DMS53 treated with DMSO at 0.1 percent for 48 hours (cell line): ENCODE results near the gene IQSEC1.

Experiments used
- DNase-seq: peaks from one replicate; lab custom pipeline; 2025; ENCODE audit not compliant: unreplicated experiment; lab: John Stamatoyannopoulos, UW

Gene IQSEC1

DNA sequence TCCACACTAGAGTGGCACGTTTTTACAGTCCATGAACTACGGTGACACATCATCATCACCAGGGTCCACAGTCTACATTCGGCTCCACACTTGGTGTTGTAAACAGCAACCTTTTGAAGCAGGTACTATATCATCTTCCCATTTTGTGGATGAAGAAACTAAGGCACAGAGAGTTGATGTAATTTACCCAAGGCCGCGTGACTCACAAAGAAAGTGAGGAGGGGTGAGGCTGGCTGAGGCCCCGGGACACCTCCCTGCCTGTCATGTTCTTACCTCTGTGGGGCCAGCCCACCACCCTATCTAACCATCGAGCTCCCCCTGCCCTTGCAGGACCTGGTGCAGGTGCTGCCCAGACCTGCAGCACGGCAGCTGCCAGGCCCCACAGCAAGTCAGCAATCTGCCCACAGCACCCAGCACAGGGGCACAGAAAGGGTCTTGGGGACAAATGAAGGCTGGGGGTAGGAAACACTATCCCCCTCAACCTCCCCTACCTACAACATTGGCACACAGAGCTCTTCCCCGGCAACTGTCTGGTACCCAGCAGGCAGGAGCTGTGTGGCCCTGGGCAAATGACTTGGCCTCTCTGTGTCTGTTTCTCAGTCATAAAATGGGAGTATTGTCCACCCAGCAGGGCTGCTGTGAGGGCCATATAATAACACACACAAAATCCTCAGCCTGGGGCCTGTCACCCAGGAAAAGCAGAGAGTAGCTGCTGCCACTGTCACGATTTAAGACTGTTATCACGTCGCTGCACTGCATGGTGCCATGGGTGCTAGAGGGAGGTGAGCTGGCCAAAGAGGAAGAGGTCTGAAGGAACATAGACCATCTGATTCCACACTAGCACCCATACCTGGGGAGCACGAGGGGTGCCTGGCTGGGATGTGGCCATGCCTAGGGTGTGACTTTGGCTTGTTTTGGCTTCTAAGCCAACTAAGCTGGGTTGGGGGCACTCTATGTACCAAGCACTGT, 115.1 kb downstream of the IQSEC1 start:
- DNase-seq = no peak

DNA sequence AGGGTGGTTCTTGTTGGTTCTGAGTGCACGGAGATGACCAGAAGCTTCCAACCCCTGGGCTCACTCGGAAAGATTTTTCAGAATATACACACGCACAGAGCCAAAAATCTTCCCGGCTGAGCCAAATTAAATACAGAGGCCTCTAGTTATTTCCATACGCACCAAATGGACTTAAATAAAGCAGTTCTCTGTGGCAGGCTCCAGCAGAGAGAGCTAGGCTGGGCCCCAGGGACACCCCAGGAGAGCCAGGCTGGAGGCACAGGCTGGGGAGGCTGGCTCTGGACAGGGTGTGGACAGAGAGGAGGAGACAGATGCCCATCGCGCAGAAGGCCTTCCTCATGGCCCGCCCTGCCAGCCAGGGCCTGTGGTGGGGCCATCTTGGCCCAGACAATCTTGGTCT, 115.9 kb downstream of the IQSEC1 start:
- DNase-seq = no peak

DNA sequence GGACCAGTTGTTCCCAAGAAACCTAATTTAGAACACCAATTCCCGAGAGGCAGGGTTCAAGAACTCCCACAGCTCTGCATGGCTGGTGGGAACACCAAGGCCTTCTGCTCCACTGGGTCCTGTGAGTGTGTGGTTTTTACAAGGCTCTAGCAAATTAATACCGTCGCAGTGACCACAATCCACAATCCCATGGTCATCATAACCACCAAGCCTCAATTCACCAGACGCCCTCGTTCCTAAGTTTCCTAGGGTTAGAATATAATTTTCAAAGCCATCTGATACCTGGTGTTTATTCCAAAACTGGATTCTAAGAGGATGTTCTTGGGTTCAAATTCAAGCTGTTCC, 116.9 kb downstream of the IQSEC1 start:
- no peak for DNase-seq

DNA sequence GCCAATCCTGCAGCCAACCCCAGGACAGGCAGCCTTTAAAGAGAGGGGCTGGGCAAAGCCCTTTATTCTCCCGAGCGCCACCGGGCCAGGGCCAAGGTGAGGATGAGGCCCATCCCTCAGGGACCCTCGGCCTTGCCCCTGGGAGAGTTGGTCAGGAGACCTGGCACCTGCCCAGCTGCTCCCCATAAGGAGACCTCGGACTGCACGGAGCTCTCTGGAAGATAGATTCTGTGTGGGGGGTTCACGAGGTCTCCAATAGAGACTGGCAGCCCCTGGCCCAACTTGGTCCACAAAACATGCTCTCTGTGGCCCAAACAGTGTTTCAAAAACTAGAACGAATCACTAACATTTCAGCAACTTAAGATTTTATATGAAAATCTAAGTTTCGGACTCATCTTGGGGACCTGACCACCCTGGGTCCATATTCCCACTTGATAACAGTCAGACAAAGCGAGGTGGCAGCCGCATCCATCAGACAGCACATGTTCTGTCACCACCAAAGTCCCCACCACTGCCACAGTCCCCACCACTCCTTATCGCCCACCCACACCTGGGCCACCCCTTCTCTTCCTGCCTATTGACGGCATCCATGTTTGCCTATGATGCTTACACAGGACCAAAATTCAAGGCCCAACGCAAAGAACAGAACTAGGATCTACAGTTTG, 117.4 kb downstream of the IQSEC1 start:
- no peak for DNase-seq

DNA sequence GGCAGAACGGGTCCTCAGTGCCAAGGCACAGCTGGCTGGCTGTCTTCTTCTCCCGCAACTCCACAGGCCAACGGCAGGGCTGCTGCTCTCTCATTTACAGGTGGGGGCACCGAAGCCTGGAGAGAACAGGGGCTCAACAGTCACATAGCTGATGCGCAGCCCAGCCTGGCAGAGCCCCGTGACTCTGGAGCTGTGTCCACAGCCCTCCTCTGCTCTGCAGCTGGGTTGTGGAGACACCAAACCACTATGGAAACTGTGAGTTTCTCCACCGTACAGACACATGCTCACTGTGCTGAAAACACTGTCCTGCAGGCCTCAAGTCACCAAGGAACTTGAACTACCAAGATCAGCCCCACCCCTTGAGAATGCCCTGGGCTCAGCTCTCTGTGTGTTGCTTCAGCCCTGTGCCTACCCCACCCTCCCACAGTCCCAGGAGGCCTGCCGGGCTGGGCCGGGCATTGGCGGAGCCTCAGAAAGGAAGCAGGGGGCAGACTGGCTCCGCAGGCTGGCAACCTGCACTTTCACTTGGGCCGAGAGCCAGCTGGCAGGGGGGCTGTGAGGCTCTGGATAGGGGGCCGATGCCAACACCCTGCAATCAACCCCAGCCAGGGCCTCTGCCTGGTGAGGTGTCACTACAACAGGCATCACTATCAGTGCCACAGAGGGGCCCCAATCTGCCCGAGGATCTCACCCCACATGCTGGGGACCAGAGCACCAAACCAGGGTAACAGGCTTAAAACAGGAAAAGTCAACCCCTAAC, 118.2 kb downstream of the IQSEC1 start:
- DNase-seq = no peak

DNA sequence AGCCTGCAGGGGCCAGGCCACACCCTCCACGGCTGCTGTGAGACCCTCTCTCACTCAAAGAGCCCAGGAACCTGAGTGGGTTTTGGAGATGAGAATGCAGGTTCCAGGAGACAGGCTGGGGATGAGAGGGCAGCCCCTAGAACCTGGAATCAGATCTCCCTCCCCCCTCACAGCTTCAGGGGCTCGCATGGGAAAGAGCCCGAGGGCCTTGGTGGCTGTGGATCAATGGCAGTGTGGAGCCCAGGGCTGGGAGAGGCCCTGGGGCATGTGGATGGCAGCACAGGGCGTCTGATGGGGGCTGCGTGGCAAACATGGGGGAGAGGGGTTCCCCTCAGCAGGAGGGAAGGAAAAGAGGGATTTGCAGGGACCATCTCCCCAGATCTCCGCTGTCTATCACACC, 119.0 kb downstream of the IQSEC1 start:
- no peak for DNase-seq

DNA sequence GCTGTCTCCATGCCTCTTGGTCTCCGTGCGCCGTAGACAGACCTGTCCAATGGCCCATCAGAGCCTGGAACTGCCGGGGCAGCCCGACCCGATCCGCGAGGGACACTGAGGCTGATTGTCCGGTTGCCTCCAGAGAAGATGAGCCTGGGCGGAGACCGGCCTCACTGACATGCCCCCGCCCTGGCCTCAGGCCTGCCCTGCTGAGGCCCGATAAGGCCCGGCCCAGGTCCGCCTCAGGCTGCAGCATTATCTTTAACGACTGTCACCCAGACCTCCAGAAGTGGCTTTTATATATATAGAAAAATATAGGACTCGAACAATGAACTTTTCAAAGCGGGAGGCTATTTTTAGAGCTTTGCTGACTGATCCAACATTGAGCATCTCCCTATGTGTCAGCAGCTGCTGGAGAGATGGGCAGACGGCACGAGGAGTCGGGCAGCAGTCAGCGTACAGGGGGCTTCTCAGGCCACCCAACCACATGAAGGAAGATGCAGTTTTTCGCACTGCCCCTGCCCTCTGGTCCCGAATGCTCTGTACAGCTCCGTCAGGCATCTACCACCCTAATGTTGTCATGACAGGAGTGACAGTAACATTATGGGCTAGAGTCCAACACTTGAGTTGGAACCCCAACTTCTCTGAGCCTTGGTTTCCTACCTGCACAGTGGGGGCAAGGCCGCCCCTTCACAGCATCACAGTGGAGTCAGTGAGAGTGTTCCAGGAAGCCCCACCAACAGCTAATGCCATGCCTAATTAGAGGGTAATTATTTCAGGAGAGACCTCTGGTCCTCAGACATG, 119.8 kb downstream of the IQSEC1 start:
- DNase-seq = no peak

DNA sequence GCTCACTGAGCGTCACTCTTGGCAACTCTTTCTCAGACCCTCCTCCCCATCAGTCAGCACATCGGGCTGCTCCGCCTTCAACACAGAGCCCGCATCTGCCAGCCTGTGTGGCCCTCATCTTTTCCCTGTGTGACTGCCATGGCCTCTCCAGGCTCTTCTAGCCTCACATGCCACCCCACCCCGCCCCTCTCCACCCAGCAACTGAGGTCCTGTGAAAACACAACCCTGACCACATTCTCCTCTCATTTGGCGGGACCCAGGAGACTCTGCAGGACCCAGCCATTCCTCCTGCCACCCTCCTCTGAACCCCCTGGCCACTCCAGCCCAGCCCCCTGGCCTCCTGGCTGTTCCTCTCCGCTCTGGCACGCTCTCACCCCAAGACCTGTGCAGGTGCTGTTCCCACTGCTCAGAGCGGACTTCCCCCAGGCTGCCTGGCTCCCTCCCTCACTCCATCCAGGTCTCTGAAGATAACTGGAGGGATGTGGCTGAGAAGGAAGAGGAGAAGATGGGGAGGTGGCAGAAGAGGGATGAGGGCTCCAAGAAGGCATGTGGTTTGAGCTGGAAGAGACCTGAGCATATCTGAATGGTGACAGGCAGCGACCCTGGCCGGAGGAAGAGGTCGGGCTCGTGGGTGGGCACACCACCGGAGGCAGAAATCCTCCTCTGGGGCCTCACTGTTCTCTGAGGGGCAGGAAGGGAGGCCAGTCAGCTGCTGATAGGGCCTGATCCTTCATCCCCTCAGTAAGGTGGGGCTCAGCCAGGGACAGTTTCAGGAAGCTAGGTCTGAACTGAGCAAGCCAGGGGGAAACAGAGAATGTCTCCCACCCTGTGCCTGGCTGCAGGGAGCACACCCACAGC, 120.7 kb downstream of the IQSEC1 start:
- DNase-seq = no peak

DNA sequence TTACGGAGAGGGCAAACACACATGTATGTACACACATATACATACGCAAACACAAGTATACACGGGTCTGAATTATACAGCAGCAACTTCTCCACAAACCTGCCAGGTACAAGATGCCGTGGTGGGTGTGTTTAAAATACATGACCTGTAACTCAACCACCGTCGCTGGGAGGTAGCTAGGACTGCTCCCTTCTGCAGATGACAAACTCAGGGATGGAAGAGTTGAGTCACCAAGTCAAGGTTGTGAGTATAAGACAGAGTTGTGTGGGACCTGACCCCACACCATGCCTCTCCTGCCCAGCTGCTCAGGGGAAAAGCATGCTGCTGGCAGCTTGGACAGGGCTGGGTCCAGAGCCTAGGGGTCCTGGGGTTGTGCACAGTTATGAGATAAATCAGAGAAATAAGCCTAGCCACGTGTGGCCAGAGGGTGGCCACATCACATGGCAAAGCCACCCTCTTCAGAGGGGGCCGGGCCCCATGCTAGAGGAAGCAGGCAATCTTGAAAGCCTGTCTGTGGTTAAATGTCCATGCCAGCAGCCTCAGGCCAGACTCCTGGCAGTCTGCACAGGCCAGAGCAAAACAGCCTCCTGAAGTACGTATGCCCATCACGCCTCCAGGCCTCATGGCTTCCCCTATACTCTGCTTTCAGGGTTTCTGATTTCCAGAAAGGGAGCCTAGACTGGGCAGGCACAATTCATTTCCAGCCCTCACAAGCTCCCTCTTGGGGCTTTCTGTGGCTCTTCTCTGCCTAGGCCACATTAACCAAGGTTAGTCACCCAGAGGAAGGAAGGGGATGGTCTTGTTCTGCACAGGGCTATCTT, 124.1 kb downstream of the IQSEC1 start:
- no peak for DNase-seq

DNA sequence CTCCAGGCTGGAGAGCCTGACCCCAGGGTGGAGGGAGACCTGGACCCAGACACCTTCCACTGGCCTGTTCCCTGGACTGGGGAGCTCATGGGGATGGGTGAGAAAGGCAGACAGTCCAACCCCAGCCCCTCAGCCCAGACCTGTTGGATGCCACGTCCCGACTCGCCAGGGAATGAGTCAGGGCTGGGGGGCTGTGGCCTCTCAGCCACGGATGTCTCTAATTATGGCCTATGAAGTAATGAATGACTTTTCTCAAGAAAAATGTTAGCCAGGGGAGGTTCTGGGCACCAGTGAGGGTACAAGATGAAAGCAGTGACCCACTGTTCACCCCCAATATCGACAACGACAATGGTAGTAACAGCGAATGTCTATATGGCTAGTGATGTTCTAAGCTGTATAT, 124.9 kb downstream of the IQSEC1 start:
- DNase-seq = no peak

DNA sequence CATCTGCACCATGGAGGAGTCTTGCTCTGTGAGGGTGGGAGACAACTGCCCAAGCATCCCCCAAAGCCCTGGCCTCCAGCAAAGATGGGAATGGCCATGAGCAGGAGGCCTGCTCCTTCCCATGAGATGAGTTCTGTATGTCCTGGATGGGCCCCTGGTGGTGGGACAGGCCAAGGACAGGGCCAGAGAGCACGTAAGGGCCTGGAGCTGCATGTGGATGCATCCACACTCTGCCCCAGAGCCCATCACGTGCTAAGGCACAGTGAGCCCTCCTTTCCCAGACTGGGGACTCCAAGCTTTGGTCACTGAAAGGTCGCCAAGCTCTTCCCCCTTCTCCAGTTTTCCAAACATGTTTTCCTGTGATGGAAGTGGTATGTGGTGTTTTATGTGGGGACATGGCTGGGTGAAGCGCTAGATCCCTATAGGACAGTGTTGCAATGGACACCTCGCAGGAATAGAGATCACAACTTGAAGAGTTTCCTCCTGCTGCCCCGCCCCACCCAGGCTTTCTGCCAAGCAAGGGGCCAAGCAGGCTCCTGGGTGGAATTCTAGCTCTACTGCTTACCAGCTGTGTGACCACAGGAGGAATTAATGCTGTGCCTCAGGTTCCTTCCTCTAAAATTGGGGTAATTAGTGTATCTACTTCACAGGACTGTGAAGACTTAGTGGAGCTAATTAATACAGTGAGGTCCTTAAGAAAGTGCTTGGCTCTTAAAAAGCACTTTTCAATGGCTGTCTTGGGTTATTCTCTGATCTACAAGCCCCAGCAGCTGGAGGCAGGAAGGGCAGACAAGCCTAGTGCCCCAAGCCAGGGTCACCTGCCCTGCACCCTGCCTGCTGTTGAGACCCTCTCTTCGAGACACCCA, 125.5 kb downstream of the IQSEC1 start:
- DNase-seq = no peak

DNA sequence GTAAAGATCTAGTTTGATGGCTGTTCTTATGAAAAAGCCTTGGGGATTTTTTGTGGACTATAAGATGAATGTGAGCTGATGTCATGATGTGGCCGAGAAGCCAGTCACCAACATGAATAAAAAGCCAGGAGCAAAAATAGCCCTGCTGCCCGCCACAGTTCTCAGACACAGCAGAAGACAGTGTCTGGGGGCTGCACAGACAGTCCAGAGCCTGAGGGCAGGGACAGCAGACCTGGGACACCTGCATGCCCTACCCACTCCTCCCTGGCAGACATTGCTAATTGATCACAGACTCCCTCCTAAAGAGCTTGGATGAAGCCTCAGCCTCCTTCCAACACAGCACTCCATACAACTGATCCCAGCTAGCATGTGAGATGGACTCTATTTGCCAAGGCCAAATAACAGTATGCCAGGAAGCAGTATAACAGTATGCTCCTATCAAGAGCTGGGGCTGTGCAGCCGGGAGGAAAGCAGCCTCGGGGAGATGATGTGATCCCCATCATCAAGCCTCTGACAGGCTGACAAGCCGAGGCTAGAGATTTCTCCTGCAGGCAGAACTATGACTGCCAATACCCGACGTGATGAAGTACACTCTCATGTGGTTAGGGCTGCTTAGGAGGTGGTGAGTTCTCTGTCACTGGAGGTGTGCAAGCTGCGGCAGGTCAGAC, 126.4 kb downstream of the IQSEC1 start:
- DNase-seq = no peak

DNA sequence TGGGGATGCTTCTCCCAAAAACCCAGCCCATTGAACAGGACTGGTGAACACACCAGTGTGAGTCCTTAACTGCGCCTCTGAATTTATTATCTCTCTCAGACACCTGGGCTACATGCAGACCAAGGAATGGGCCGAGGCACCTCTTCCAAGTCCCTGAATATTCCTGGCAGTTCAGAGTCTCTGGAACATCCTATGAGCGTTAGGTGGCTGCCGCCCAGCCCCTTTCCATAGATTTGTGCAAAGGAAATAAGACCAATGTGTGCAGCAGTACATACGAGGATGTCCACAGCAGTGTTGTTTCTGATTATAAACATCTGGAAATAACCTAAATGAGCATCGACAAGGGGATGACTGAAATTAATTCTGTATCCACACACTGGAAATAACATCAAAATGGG, 127.0 kb downstream of the IQSEC1 start:
- DNase-seq = no peak

DNA sequence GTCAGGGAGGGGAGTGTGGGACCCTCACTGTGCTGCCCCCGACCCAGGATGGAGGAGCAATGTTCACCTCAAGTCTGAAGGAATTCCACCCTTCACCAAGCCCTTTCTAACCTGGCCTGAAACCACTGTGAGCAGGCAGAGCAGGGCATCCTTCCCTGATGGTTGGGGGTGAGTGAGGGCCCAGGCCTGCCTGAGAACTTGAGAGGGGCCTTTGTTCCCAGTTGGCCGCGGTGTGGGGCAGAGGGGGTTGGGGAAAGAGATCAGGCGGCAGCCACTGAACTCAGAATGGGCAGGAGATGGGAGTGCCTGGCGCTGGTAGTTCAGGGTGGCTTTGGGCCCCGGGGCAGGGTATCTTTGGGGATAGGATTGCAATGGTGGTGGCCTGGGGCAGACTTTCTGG, 128.4 kb downstream of the IQSEC1 start:
- no peak for DNase-seq

DNA sequence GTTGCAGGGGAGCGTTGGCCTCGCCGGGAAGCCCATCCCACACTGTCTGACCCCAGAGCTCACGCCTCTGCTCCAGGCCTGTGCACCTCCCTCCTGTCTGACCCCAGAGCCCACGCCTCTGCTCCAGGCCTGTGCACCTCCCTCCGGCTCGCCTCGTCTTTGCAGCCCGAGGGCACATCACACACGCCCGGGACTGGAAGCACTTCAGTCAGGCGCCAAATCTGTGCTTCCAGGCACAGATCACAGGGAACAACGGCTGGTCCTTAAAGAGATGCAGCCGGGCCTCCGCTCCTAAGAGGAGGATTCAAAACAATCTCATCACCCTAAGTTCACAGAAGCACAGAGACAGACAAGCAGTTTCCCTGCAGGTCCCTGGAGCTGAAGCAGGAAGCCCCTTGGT, 128.8 kb downstream of the IQSEC1 start:
- no peak for DNase-seq

DNA sequence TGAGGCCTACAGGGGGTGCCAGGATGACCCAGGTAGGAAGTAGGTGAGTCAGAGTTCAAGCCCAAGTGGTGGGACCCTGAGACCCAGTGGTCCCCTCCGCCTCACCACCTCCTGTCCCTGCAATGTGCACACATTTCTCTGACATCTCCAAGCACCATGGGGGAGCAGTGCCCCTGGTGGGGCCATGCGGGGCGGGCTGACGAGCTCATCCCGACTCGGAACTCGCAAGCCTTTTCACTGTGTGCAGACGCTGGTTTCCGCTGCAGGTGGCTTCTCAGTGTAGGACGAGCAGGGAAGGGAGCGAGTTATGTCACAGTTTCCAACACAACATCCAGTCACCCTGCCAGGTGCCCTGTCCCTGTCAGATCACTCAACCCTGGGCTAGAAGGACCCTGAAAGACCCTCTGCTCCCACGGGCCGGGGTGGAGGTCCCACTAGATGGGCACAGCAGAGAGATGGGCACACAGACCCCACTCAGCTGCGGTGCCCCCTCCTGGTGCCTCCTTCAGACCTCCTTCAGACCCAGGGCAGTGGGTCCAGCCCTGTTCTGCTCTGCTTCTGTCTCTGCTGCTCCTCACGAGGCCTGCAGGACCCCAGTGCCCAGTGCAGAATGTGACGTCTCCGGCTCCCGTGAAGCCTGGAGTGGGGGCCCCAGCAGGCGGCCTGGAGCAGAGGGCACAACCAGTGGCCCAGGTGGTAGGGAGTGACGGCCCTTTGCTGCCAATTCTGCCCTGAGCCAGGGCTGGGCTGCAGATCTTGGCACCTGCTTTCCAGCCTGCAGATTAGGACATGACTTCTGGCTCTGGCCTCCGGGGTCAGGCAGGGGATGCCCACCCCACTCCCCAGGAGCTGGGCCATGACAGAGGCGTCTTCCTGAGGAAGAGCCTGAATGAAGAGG, 129.9 kb downstream of the IQSEC1 start:
- no peak for DNase-seq
